HepG2 (cell line): ENCODE measurements around the gene TRIP6. TPM values are rescaled to one million over a fixed set of nuclear protein-coding genes. Genes with fewer than 3 reads are reported as not detected.

Experiments used
- ATF4 ChIP-seq, 2 experiments: fragments of 450-650 bp in 1 of 2; sonication (generic) in 1 of 2; formaldehyde crosslinking; IDR thresholded peaks; 2 replicates each; pipeline versions ENCODE4 v1.5.0 to v1.8.0; 2020 to 2022; ENCODE audit warnings: mild to moderate bottlenecking in 1 of 2, missing genetic modification reagents in 1 of 2
- CBX5 ChIP-seq: sonication (generic); formaldehyde crosslinking; IDR thresholded peaks from 2 replicates; pipeline ENCODE4 v1.4.0; 2020; ENCODE audit warnings: missing genetic modification reagents, borderline replicate concordance
- HDAC6 ChIP-seq: fragments of 200-600 bp; sonication (generic); IDR thresholded peaks from 2 replicates; pipeline ENCODE4 v1.7.0; 2017; ENCODE audit warnings: mild to moderate bottlenecking, antibody characterized with exemption, low read length, low read depth
- HNRNPUL1 ChIP-seq: fragments of 200-400 bp; formaldehyde crosslinking; IDR thresholded peaks from 2 replicates; pipeline ENCODE4 v1.6.1; 2017; ENCODE audit warnings: low read depth, mild to moderate bottlenecking, low read length, moderate library complexity
- HOMEZ ChIP-seq: IDR thresholded peaks from 2 replicates; pipeline ENCODE4 v1.6.1; 2016; ENCODE audit warnings: low read depth
- KIAA2018 ChIP-seq: sonication (generic); formaldehyde crosslinking; IDR thresholded peaks from 2 replicates; pipeline ENCODE4 v1.5.0; 2020; ENCODE audit warnings: mild to moderate bottlenecking, missing genetic modification reagents, borderline replicate concordance
- NR2F2 ChIP-seq: IDR thresholded peaks from 2 replicates; pipeline ENCODE4 v1.6.1; 2012; ENCODE audit warnings: low read depth, inconsistent platforms, borderline replicate concordance
- RFXANK ChIP-seq: IDR thresholded peaks from 2 replicates; pipeline ENCODE4 v1.6.1; 2016
- RXRA ChIP-seq: sonication (generic); formaldehyde crosslinking; IDR thresholded peaks from 2 replicates; pipeline ENCODE4 v1.5.1; 2020; ENCODE audit warnings: missing genetic modification reagents
- WIZ ChIP-seq: sonication (generic); formaldehyde crosslinking; IDR thresholded peaks from 2 replicates; pipeline ENCODE4 v1.5.1; 2020; ENCODE audit warnings: mild to moderate bottlenecking, missing genetic modification reagents
- ZFX ChIP-seq: sonication (generic); formaldehyde crosslinking; IDR thresholded peaks from 2 replicates; pipeline ENCODE4 v1.4.0; 2020; ENCODE audit warnings: mild to moderate bottlenecking, low read depth, missing genetic modification reagents, moderate library complexity
- polyA plus RNA-seq, 8 experiments: library from polyadenylated mRNA; depleted of rRNA in 3 of 8; stranded (reverse) in 7 of 8; unstranded in 1 of 8; fragments of >200 nt; fragmentation: Illumina TruSeq in 4 of 8; extraction: Trizol in 4 of 8; gene quantifications; 2 replicates each; pipeline versions ENCODE4 v1.2.1 to v1.2.3, GENCODE V29; 2011 to 2016; ENCODE audit warnings: low read depth in 4 of 8, missing spikeins in 1 of 8, mixed read lengths in 1 of 8; ENCODE audit not compliant: insufficient read depth in 1 of 8
- total RNA-seq, 5 experiments: library from RNA; depleted of rRNA; stranded (reverse); fragments of >200 nt; fragmentation: Illumina TruSeq; extraction: Trizol; gene quantifications; 2 replicates each; pipeline ENCODE4 v1.2.3, GENCODE V29; 2016; ENCODE audit warnings: low read depth in 1 of 5
- TF ChIP-seq, protein P1 (sequence below): sonication (generic); formaldehyde crosslinking; IDR thresholded peaks from 2 replicates; pipeline ENCODE4 v1.4.0; 2020; ENCODE audit warnings: missing genetic modification reagents, borderline replicate concordance

The TRIP6 gene
- total and polyA plus RNA-seq, 2 of the 13 experiments (the other 11 are each of a cell fraction or from before 2014, with no cell fraction given): 0.34 to 0.38 TPM

GRCh38 chr7:100895956-100896731 lies 29.0 kb downstream of the TRIP6 start (continued):
- 0 out of 2 replicates have a peak, but pooled peaks have one; percentile 36 for TF ChIP-seq CBX5 (CRISPR knock-in tag)
- no peak for TF ChIP-seq HOMEZ (CRISPR knock-in tag)
- no peak for TF ChIP-seq ZFX
- TF ChIP-seq HDAC6: no peak
- TF ChIP-seq, protein P1, sequence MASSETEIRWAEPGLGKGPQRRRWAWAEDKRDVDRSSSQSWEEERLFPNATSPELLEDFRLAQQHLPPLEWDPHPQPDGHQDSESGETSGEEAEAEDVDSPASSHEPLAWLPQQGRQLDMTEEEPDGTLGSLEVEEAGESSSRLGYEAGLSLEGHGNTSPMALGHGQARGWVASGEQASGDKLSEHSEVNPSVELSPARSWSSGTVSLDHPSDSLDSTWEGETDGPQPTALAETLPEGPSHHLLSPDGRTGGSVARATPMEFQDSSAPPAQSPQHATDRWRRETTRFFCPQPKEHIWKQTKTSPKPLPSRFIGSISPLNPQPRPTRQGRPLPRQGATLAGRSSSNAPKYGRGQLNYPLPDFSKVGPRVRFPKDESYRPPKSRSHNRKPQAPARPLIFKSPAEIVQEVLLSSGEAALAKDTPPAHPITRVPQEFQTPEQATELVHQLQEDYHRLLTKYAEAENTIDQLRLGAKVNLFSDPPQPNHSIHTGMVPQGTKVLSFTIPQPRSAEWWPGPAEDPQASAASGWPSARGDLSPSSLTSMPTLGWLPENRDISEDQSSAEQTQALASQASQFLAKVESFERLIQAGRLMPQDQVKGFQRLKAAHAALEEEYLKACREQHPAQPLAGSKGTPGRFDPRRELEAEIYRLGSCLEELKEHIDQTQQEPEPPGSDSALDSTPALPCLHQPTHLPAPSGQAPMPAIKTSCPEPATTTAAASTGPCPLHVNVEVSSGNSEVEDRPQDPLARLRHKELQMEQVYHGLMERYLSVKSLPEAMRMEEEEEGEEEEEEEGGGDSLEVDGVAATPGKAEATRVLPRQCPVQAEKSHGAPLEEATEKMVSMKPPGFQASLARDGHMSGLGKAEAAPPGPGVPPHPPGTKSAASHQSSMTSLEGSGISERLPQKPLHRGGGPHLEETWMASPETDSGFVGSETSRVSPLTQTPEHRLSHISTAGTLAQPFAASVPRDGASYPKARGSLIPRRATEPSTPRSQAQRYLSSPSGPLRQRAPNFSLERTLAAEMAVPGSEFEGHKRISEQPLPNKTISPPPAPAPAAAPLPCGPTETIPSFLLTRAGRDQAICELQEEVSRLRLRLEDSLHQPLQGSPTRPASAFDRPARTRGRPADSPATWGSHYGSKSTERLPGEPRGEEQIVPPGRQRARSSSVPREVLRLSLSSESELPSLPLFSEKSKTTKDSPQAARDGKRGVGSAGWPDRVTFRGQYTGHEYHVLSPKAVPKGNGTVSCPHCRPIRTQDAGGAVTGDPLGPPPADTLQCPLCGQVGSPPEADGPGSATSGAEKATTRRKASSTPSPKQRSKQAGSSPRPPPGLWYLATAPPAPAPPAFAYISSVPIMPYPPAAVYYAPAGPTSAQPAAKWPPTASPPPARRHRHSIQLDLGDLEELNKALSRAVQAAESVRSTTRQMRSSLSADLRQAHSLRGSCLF (CRISPR knock-in tag): no peak
- TF ChIP-seq RFXANK (CRISPR knock-in tag): no peak
- TF ChIP-seq WIZ (CRISPR knock-in tag): no peak
- TF ChIP-seq HNRNPUL1: no peak
- TF ChIP-seq ATF4 (CRISPR knock-in tag; IDR thresholded peaks at IDR 0.05): 0 out of 4 replicates have a peak, but pooled peaks of 1 of the 2 experiments have one; percentile 12
- 0 out of 2 replicates have a peak, but pooled peaks have one; percentile 42 for TF ChIP-seq RXRA (CRISPR knock-in tag)
- TF ChIP-seq KIAA2018 (CRISPR knock-in tag): no peak
- TF ChIP-seq NR2F2: no peak
